Activated CD4-positive, alpha-beta T cell treated with anti-CD3 and anti-CD28 coated beads, Interleukin-2, amount 10 ng/mL, durations not matched to agents 24 days and 14 days (primary cell): Measurements from ENCODE around the gene GMCL2. TPM values are rescaled to one million over a fixed set of nuclear protein-coding genes. Genes with fewer than 3 reads are reported as not detected.
A peak's percentile ranks its signal among the peaks of the same experiment; 100 is the strongest.

Experiments used
- DNase-seq: peaks from one replicate; pipeline ENCODE4 v3.0.0; 2022
- H3K27ac Mint-ChIP-seq: one replicate; pipeline ENCODE4 v1.8.0; 2022; ENCODE audit warnings: mild to moderate bottlenecking, mixed read lengths
- H3K27me3 Mint-ChIP-seq: one replicate; pipeline ENCODE4 v1.8.0; 2022; ENCODE audit warnings: mixed read lengths
- H3K36me3 Mint-ChIP-seq: one replicate; pipeline ENCODE4 v1.8.0; 2022; ENCODE audit warnings: low read depth, mild to moderate bottlenecking, mixed read lengths
- H3K4me1 Mint-ChIP-seq: one replicate; pipeline ENCODE4 v1.8.0; 2021; ENCODE audit warnings: mixed read lengths
- H3K4me3 Mint-ChIP-seq: one replicate; pipeline ENCODE4 v1.8.0; 2022; ENCODE audit warnings: mild to moderate bottlenecking, moderate library complexity, mixed read lengths
- H3K9me3 Mint-ChIP-seq: one replicate; pipeline ENCODE4 v1.8.0; 2021; ENCODE audit warnings: mixed read lengths
- intact Hi-C: fragments of 100-400 bp; cut with micrococcal nuclease; formaldehyde crosslinking; loops from one replicate; pipeline ENCODE4 v1.15.1; 2023
- total RNA-seq: library from RNA; stranded (reverse); gene quantifications from 2 replicates; pipeline ENCODE4 v1.2.3, GENCODE V29; 2022

Gene GMCL2
- total RNA-seq, 1 donor from 2014 or later = not detected

- intact Hi-C loops = no loop called here
- H3K4me3 Mint-ChIP-seq = no peak overlapping the region
- H3K4me1 Mint-ChIP-seq = peaks cover 9% of the 10 kb centered on the region
- peaks cover 71% of the 10 kb centered on the region for H3K36me3 Mint-ChIP-seq
- no peaks in the 10 kb centered on the region for H3K27me3 Mint-ChIP-seq
- H3K9me3 Mint-ChIP-seq = no peaks in the 10 kb centered on the region
- no peak overlapping the region for H3K27ac Mint-ChIP-seq
- no peak for DNase-seq
Measured at GRCh38 chr5:178215280-178216002, 28.3 kb upstream of the GMCL2 start.

GRCh38 chr5:178214160-178214803, 27.1 kb upstream of the GMCL2 start:
- intact Hi-C loops = no loop called here
- Mint-ChIP-seq H3K4me1 (peaks cover 12% of the 10 kb centered on the region), H3K27me3 (no peaks in the 10 kb centered on the region), H3K27ac (peak overlapping the region; percentile 53), H3K9me3 (no peaks in the 10 kb centered on the region), H3K4me3 (no peak overlapping the region), H3K36me3 (peaks cover 76% of the 10 kb centered on the region)
- DNase-seq = peak; percentile 54

- peak; percentile 56 for DNase-seq
- Mint-ChIP-seq H3K27me3 (no peaks in the 10 kb centered on the region), H3K36me3 (peaks cover 77% of the 10 kb centered on the region), H3K4me3 (no peak overlapping the region), H3K4me1 (peaks cover 17% of the 10 kb centered on the region), H3K27ac (peak overlapping the region; percentile 53), H3K9me3 (no peaks in the 10 kb centered on the region)
- intact Hi-C loops = no loop called here
Measured at GRCh38 chr5:178213748-178214151, 26.6 kb upstream of the GMCL2 start.

GRCh38 chr5:178213003-178213461, 25.9 kb upstream of the GMCL2 start:
- H3K27ac Mint-ChIP-seq = no peak overlapping the region
- peaks cover 76% of the 10 kb centered on the region for H3K36me3 Mint-ChIP-seq
- peaks cover 20% of the 10 kb centered on the region for H3K4me1 Mint-ChIP-seq
- H3K9me3 Mint-ChIP-seq = no peaks in the 10 kb centered on the region
- no peak overlapping the region for H3K4me3 Mint-ChIP-seq
- H3K27me3 Mint-ChIP-seq = no peaks in the 10 kb centered on the region
- intact Hi-C loops = no loop called here
- peak; percentile 60 for DNase-seq

GRCh38 chr5:178212241-178213002, 25.3 kb upstream of the GMCL2 start:
- intact Hi-C loops = no loop called here
- Mint-ChIP-seq H3K27ac (no peak overlapping the region), H3K27me3 (no peaks in the 10 kb centered on the region), H3K36me3 (peaks cover 79% of the 10 kb centered on the region), H3K9me3 (no peaks in the 10 kb centered on the region), H3K4me1 (peaks cover 24% of the 10 kb centered on the region), H3K4me3 (no peak overlapping the region)
- no peak for DNase-seq

GRCh38 chr5:178211095-178212048, 24.2 kb upstream of the GMCL2 start:
- intact Hi-C loops = no loop called here
- no peak overlapping the region for H3K4me3 Mint-ChIP-seq
- H3K4me1 Mint-ChIP-seq = peaks cover 27% of the 10 kb centered on the region

GRCh38 chr5:178210686-178211085, 23.5 kb upstream of the GMCL2 start:
- no peak for DNase-seq
- intact Hi-C loops = no loop called here
- Mint-ChIP-seq H3K36me3 (peaks cover 87% of the 10 kb centered on the region), H3K27ac (no peak overlapping the region), H3K9me3 (no peaks in the 10 kb centered on the region), H3K4me1 (peaks cover 30% of the 10 kb centered on the region), H3K27me3 (no peaks in the 10 kb centered on the region), H3K4me3 (no peak overlapping the region)

More at GRCh38 chr5:178211095-178212048, 24.2 kb upstream of the GMCL2 start:
- Mint-ChIP-seq H3K9me3 (no peaks in the 10 kb centered on the region), H3K27me3 (no peaks in the 10 kb centered on the region), H3K36me3 (peaks cover 84% of the 10 kb centered on the region), H3K27ac (no peak overlapping the region)
- DNase-seq = peak; percentile 57

- no peaks in the 10 kb centered on the region for H3K27me3 Mint-ChIP-seq
- H3K36me3 Mint-ChIP-seq = peaks cover 89% of the 10 kb centered on the region
- intact Hi-C loops = no loop called here
- H3K27ac Mint-ChIP-seq = no peak overlapping the region
- H3K4me3 Mint-ChIP-seq = no peak overlapping the region
- peak; percentile 57 for DNase-seq
- H3K9me3 Mint-ChIP-seq = no peaks in the 10 kb centered on the region
- H3K4me1 Mint-ChIP-seq = peaks cover 30% of the 10 kb centered on the region
Measured at GRCh38 chr5:178210073-178210535, 22.9 kb upstream of the GMCL2 start.

GRCh38 chr5:178209334-178210072, 22.3 kb upstream of the GMCL2 start:
- H3K4me1 Mint-ChIP-seq = peaks cover 29% of the 10 kb centered on the region
- H3K27me3 Mint-ChIP-seq = no peaks in the 10 kb centered on the region
- H3K4me3 Mint-ChIP-seq = no peak overlapping the region
- intact Hi-C loops = loop anchor here (5.0 kb wide), 1 partner anchor 1413 kb away; the partner anchor contains the start of gene HNRNPH1
- H3K36me3 Mint-ChIP-seq = peaks cover 84% of the 10 kb centered on the region
- H3K27ac Mint-ChIP-seq = peak overlapping the region; percentile 41
- no peaks in the 10 kb centered on the region for H3K9me3 Mint-ChIP-seq
- peak; percentile 55 for DNase-seq

- no peak overlapping the region for H3K4me3 Mint-ChIP-seq
- H3K36me3 Mint-ChIP-seq = peaks cover 82% of the 10 kb centered on the region
- no peaks in the 10 kb centered on the region for H3K9me3 Mint-ChIP-seq
- intact Hi-C loops = loop anchor here (5.0 kb wide), 1 partner anchor 1414 kb away; the partner anchor contains the start of gene HNRNPH1
- H3K27me3 Mint-ChIP-seq = peaks cover 2% of the 10 kb centered on the region
- no peak for DNase-seq
- peaks cover 28% of the 10 kb centered on the region for H3K4me1 Mint-ChIP-seq
- no peak overlapping the region for H3K27ac Mint-ChIP-seq
Measured at GRCh38 chr5:178208540-178209227, 21.5 kb upstream of the GMCL2 start.

- H3K9me3 Mint-ChIP-seq = no peaks in the 10 kb centered on the region
- peaks cover 2% of the 10 kb centered on the region for H3K27me3 Mint-ChIP-seq
- intact Hi-C loops = loop anchor here (5.0 kb wide), 1 partner anchor 1414 kb away; the partner anchor contains the start of gene HNRNPH1
- peak overlapping the region; percentile 50 for H3K4me3 Mint-ChIP-seq
- peaks cover 74% of the 10 kb centered on the region for H3K36me3 Mint-ChIP-seq
- DNase-seq = peak; percentile 57
- peak overlapping the region; percentile 65 for H3K27ac Mint-ChIP-seq
- peaks cover 28% of the 10 kb centered on the region for H3K4me1 Mint-ChIP-seq
Measured at GRCh38 chr5:178207917-178208280, 20.7 kb upstream of the GMCL2 start.
